HG03565 (cell line): ENCODE results near the gene ATG4C.

Experiments
- ATAC-seq: cut with Tn5 transposase; IDR thresholded peaks from one replicate; pipeline ENCODE4 v1.9.1; 2021; ENCODE audit warnings: mild to moderate bottlenecking, moderate library complexity; ENCODE audit not compliant: unreplicated experiment

ATG4C gene

DNA sequence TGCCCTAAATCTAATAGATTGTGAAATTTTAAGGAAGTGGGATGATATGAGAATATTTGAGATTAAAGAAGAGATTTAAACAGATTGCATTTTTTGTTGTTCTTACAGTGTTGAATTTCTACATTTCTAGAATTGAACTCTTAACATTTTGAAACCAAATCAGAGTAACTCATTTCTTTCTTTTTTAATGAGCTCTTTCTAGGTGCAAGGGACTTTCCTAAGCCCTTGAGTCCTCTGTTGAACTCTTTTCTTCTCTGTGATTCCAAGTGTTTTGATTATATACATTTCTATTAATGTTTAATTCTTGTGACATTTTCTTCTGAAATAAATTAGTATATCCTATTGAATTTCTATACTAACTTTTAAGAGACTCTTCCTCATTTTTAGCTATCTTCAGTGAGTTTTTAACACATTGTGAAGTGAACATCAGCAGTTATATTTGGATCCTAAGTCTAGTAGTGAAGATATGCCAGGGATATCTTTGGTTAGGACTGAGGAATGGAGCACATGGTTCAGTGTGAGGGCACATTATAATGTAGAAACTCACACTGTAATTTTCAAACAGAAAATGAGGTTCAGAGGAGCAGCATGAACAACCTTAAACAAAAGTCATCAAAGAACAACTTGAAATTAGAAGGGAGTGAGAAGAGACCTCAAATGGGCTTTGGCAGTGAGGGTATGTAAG lies 53.1 kb downstream of the ATG4C start:
- no peak for ATAC-seq

DNA sequence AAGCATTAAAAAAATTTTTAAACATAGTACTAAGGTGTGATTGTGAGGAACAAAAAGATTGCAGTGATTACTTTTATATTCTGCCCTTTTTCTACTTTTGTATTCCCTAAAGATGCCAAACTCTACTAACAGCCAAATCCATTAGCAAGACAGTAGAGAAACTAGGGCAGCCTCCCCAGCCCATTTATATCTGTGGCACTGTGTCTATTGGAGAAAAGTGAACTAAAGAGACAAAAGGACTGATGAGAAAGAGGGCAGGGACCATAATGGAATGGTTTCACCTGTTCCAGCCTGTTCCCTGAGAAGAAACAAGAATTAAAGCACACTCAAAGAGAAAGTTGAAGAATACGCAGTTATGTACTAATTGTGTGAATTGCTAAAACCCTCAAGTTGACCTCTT lies 56.6 kb downstream of the ATG4C start:
- ATAC-seq: no peak

DNA sequence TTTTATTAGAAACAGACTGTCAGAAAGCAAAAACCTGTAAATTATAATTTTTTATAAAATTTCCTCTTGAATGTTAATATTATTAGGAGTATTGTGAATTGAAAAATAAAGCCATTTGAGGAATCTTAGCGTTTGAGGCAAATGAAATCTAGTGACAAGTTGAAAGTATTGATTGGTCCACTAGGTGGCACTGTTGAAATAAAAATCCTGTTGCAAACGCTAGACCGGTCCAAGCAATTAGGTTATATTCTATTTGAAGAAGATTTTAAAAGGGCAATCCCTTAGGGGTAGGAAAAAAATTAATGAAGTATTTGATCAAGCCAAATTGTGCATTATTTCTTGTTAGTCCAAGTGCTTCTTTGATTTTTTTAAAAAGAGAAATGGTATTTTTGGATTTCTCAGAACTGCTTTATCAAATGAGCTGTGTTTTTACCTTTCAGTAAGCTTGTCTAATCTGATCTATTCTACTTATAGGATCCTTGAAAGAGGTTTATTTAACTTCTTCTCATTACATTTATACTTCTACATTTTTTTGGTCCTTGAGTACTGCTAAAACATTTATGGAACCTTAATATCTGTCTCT lies 57.7 kb downstream of the ATG4C start:
- no peak for ATAC-seq

DNA sequence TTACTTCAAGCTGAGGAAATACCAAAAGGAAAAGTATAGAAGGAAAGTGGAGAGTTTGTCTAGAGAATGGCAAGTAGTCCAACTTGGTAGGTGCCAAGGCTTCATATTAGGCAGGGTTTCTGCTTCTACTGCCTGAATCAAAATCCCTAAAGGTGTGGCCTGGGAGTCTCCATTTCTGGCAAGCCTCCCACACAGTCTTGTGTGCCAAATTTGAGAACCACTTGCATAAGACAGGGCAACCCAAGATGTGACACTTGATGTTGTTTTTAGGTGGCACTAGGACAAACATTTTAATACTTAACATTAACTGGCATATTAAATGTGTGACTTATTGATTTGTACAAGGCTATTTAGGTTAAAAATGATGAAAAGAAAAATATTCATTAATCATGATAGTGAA lies 60.1 kb downstream of the ATG4C start:
- ATAC-seq: no peak

DNA sequence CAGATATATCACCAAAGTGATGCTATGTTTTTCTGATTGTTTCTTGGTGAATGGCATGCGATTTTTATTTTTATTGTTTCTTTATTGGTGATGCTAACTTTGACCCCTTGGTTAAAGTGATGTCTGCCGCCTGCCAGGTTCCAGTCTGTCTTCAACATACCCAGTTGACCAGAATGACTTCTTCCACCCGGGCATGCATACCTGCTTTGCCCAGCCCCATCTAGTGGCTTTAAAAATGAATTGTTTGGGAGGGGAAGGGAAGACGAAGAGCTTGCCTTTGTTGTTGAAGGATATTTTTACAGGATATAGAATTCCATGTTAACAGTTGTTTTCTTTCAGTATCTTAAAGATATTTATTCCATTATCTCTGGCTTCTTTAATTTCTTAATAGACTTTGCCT lies 65.1 kb downstream of the ATG4C start:
- no peak for ATAC-seq

DNA sequence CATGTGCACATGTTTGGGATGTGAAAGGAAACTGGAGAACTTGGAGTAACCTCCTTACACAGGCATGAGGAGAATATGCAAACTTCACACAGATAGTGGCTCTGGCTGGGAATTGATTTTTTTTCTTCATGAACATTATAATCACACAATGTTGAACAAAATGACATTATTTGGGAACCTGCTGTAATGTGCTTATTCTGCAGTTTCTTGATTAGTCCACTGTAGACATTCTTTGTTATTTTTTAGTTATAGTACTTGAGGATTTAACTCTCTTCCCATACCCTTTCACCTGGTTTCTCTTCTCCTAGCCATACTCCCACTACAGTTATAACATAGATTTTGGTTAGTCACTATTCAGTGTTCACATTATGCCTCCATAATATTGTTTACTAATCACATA lies 68.3 kb downstream of the ATG4C start:
- ATAC-seq: no peak

DNA sequence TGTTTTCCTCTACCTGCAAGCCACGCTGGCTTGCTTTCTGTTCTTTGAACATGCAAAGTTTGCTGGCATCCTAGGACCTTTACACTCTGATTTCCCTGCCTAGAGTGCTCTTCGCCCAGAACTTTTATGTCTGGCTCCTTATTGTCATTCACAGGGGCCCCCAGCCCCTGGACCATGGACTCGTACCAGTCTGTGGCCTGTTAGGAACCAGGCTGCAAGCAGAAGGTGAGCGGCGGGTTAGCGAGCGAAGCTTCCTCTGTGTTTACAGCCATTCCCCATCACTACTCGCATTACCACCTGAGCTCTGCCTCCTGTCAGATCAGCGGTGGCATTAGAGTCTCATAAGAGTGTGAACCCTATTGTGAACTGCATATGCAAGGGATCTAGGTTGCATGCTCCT lies 73.0 kb downstream of the ATG4C start:
- ATAC-seq: no peak

DNA sequence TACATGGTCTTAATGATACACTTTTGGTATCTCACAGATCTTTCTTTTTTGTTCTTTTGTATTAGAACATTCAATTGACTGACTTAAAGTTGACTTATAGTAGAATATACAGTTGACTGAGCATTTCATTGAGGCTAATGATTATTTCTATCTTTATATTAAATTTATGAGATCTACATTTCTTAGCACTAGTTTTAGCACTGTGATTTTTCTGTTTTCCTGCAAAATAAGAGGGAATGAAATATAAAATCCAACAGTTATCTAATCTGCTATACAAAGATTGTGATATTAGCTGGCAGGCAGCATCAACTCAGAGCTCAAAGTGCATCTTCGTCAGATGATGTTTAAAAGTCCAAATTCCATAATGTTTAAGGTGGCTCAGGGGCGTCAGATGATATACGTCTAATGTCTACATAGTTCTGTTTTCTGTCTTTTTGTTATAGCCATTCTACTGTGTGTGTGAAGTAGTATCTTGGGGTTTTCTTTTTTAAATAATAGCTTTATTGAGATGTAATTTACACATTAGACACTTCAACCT lies 85.4 kb downstream of the ATG4C start:
- ATAC-seq: no peak

DNA sequence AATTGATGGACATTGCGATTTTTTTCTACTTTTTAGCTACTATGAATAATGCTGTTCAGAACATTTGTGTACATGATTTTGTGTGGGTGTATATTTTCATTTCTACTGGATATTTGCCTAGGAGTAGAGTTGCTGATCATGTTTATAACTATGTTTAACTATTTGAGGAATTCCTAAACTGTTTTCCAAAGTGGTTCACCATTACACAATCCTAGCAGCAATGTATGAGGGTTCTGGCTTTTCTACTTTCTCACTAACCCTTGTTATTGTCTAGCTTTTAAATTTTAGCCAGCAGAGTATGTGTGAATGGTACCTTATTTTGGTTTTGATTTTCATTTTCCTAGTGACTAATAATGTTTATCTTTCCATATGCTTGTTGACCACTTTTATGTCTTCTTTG lies 86.2 kb downstream of the ATG4C start:
- no peak for ATAC-seq

DNA sequence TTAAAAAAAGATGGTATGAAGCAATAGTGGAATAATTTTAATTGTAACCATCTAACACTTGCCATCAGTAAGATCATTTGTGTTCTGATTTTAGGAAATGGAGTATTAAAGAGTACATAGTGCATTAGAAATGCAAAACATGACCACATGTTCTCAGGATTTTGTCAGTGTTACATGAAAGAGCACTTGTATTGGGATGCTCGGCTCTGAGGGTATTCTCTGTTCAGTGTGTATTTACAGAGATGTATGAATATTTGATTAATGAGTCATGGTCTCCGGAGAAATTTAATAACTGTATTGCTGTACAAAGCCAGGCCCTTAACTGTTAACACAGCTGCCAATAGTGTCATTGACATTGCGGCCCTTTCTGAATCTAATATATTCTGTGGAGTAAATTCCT lies 91.7 kb downstream of the ATG4C start:
- no peak for ATAC-seq

DNA sequence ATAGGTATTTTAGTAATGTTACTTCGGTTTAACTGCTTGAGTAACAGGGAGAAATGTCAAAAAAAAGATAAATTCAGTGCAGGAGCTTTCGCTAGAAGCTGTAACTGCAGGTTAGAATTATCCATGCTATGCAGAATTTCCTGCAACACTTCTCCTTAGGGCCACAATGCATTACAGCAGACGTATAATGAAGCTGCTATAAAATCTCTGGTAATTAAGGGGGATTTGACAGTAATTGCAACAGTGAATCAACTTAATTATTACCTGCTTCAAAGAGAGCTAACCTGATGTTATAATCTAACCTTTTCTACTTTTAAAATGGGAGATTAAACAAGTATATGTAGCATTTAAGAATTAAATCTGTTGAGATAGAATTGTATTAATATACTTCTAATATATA lies 92.6 kb downstream of the ATG4C start:
- no peak for ATAC-seq

DNA sequence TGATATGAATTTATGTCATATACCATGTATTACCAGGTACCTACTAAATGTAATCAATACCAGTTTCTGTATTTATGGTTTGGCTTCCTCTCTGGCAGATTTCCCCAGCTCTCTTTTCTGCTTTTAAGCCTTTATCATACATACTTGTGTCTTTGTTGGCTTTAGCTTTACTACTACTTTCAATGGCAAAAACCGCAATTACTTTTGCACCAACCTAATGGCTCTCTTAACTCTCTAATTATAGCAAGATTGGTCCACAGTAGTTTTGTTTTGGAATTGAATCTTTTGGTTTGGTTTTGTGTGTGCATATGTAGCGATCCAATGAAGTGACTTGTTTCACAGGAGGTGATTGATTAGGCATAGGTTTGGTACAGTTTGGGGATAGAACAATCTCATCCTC lies 93.6 kb downstream of the ATG4C start:
- ATAC-seq: no peak

DNA sequence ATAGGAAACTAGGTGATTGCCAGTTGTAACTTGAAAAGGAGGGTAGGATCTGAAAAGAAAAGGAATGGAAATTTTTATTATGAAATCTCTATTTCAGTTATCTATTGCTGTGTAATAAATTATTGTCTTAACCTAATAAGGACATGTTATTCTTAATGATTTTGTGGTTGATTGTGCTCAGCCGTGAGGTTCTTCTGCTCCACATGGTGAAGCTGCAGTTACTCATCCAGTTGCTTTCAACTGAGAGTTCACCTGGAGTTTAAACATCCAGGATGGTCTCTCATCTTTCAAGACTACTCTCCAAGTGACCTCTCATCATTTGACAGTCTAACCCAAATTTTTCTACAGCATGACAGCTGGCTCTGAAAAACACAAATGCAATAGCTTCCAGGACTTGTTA lies 96.0 kb downstream of the ATG4C start:
- no peak for ATAC-seq

DNA sequence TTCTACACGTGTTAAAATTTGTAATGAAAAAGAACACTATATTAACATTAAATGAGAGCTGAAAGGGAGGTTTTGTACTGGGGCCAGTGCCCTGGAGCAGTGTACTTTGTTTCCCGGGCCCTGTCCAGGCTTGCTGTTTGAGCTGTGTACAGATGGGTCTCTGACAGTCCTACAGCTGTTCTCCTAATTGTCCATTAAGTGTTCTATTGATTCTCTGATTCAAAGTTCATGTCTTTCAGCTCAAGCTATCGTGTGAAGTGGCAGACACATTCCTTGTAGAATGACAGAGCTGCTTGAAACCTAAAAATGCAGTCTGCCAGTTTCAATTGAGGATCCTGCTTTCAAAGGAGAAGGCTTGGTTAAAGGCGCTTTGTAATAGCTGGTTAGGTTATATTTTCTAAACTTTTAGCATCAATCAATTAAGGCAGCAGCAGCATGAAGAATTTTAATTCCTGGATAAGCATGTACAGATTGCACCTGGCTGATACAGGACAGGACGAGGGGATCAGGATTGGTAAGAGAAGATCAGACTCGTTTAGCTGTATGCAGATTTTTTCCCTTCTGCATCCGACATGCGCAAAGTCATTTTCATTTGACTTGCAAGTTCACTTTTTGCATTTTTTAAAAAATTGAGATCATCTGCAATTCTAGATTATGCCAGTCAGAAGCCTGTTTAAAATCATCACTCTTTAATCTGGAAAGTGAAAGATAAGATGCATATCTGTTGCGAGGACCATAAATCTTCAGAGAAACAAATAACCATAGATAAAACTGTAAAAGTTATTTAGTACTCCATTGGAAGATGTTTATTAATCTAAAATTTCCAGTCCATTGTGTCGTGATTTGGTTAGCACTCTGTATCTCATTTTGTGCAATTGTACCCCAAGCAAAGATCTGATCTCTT lies 98.5 kb downstream of the ATG4C start:
- no peak for ATAC-seq

DNA sequence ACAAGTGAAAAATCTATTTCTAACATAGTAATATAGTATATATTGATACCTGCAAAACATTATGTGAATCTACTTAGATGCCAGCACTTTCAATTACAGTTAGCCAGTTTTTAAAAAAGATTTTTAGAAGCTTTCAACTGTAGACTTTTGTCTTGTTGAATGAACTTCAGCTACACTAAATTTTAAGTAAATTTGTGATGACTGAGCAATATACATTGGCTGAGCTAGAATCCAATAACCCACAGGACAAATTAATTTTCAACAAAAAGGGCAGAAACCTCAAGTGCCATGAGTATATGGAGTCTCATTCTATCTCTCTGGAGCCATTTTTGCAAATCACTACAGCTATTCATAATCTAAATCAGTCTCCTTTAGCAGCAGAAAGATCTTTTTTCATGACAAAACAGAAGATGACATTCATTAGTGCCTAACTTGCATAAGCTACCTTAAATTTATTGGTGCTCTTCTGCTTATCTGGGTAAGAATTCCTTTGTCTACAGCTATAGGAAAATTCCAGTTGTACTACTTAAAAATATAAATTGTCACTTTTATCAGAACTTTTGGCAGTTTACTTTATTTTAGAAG lies 100.3 kb downstream of the ATG4C start:
- ATAC-seq: no peak

DNA sequence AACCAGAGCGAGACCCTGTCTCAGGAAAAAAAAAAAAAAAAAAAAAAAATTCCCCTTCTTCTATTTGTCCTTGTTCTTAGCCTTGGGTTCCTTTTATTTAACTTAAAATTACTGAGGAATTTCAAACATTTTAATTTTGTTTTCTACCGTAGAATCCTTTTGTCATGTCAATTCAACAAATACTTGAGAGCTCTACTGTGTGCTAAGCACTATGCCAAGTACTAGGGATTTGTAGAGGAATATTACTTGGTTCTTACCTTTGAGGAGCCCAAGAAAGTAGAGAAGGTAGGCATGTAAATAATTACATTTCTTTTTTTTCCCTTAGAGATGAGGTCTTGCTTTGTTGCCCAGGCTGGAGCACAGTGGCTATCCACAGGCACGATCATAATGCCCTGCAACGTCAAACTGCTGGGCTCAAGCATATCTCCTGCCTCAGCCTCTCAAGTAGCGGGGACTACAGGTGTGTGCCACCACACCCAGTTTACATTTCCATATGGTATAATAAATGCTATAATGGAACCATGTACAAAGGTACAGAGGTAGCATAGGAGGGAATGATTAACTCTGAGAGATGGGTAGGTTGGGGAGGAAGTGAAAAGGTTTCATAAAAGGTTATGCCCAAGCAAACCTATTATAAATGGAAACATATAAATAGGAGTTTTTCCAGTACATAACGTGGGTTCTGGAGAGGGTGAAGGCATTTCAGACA lies 104.0 kb downstream of the ATG4C start:
- ATAC-seq: no peak

DNA sequence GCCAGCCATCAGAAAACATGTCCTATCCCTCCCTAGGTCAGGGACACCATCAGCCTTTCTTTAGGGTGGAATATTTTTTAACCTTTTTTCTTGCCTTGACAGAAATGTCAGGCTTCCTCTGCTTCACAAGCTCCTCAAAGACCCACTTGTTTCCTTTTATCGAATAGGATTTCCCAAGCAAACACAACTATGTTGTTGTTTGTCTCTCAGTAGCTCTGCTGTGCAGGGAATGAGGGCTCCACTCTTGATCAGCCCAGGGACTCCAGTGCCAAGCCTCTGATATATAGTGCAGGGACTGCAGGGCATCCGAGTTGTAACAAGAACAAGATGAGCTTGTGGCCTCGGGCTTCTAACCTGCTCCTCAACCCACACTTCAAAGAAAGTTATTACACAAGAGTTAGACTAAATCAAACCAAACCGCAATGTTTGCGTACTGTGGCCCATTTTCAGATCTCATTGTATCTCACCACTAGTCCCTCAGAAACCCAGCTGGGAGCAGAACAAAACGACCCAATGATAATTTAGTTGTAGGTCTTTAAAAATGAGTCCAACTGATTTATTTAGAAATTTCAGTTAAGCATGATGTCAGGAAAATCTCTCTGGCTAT lies 108.1 kb downstream of the ATG4C start:
- ATAC-seq: no peak

DNA sequence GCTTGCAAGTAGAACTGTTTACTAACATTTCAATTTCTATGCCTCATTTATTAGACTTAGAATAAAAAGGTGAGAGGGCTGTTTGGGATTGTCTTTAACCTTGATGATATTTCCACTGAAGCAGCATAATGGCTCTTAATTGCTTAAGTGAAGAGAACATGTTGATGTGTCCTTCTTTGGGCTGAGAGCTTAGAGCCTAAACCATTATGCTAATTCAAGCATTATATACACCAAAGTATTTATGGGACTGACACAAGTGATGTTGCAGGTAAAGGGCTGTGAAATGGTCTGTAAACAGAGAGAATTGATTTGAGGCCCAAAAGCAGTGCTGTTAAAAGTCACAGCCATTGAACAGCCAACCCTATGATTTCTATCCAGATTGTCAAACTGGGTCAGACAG lies 113.9 kb downstream of the ATG4C start:
- no peak for ATAC-seq

DNA sequence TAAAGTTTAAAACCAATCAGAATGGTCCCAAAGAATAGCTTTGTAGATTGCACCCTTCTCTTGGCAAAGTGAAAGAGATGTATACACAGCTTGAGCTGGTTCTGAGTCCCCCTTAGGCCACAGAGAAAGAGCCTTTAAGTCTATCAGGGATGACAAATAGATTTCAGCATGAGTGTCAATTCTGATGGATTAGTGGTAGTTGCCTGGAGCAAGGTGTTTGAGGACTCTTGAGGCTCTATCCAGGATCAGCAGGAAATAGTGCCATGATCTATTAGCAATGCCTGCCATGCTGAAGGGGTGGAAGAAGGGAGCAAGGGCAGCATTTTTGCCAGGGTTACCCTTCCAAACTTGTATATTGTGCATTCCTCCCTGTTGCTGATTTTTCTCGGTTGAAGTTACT lies 116.6 kb downstream of the ATG4C start:
- ATAC-seq: no peak

DNA sequence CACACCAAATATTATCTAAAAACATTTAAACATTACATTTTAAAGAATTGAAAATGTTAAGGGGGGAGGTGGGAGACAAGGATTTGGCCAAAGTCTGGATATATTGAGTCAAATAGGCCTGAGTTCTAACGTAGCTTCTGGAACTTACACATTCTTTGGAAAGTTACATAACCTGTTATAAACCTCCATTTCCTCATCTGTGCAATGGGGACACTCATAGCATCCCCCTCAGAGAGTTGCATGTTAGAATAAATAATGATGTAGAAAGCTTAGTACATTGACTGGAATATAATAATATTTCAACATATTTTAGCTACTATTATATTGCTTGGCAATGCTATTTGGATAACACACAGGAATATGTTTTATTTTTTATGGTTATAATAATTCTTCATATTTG lies 117.7 kb downstream of the ATG4C start:
- ATAC-seq: no peak
